Endometrial microvascular endothelial cells (primary cell): ENCODE data around the gene LRRC4B. TPM values are rescaled to one million over a fixed set of nuclear protein-coding genes. Genes with fewer than 3 reads are reported as not detected.
"Not testable (repeated sequence)": the region's sequence is repeated elsewhere in the genome, so short reads cannot be mapped to it uniquely, and the experiment has no call there.

Experiments used
- in situ Hi-C: cut with HindIII; loops from 2 replicates; pipeline ENCODE4 v1.10.0; 2017; ENCODE audit warnings: low sequenced_read_pairs, low pct_unique_long_range_greater_than_20kb; ENCODE audit errors: inconsistent ontology term
- total RNA-seq: library from RNA; depleted of rRNA; stranded (reverse); fragments of >200 nt; gene quantifications from one replicate; pipeline ENCODE4 v1.2.3, GENCODE V29; 2015; ENCODE audit errors: inconsistent ontology term

LRRC4B gene
- total RNA-seq, 1 donor from 2014 or later: not detected

DNA sequence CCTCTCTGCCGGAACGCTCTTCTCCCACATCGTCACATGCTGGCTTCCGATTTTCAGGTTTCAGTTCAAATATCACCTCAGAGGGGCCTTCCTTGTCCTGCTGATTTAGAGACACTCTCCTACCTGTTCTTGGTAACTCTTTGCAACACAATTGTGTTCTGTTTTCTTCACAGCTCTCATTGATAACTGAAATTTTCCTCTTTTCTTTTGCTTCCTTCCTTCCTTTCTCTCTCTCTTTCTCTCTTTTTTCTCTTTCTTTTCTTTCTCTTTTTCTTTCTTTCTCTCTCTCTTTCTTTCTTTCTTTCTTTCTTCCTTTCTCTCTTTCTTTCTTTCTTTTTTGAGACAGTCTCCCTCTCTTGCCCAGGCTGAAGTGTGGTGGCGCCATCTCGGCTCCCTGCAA, 12.0 kb upstream of the LRRC4B start:
- in situ Hi-C loops: no loop called here

DNA sequence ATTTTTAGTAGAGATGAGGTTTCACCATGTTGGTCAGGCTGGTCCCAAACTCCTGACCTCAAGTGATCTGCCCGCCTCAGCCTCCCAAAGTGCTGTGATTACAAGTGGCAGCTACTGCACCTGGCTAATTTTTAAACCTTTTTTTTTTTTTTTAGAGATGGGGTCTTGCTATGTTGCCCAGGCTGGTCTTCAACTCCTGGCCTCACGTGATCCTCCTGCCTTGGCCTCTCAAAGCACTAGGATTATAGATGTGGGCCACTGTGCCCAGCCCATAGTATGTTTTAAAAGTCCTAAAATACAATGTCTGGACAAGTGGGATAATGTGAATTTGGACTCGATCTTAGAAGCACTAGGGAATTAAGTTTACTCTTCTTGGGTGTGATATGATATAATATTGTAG, 8.5 kb upstream of the LRRC4B start:
- in situ Hi-C loops: not testable (repeated sequence)

DNA sequence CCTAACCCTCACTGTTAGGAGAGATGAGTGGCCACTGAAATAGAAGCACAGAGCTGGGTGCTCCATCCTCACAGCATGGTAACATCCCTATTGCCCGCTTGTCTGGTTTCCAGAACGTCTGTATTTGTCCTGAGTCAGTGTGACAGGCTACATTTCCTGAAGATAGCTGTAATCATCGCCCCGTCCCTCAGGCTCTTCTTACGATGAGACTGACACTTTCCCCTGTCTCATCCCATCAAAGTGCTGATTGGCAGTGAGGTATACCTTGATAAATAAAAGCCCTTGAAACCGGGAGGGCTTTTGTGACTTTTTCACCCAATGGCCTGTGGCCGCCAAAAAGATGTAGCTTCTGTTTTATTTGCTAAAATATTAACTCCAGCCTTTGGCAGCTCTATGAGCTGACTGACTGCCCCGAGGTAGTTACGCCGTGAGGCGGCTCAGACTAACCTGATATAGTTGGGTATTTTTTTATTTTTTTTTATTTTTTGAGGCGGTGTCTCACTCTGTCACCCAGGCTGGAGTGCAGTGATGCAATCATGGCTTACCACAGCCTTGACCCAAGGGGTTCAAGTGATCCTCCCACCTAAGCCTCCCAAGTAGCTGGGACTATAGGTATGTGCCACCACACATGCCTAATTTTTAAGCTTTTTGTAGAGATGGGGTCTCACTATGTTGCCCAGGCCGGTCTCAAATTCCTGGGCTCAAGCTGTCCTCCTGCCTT, 5.7 kb upstream of the LRRC4B start:
- in situ Hi-C loops: no loop called here

DNA sequence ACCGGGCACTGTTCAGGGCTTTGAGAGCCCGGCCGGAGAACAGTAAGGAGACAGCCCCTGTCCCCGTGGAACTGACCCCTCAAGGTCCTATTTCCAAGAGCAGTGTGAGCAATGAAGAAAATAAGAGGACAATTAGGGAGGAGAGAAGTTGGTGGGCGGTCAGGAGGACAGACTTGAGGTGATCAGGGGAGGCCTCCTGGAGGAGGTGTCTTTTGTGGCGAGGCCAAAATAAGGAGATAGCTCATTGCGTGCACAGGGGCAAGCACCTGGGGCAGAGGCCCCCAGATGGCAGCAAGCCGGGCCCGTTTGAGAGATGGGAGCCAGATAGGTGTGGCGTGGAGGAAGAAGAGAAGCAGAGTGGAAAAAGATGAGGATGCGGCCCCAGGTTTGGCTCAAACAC, 2.8 kb upstream of the LRRC4B start:
- in situ Hi-C loops: no loop called here

DNA sequence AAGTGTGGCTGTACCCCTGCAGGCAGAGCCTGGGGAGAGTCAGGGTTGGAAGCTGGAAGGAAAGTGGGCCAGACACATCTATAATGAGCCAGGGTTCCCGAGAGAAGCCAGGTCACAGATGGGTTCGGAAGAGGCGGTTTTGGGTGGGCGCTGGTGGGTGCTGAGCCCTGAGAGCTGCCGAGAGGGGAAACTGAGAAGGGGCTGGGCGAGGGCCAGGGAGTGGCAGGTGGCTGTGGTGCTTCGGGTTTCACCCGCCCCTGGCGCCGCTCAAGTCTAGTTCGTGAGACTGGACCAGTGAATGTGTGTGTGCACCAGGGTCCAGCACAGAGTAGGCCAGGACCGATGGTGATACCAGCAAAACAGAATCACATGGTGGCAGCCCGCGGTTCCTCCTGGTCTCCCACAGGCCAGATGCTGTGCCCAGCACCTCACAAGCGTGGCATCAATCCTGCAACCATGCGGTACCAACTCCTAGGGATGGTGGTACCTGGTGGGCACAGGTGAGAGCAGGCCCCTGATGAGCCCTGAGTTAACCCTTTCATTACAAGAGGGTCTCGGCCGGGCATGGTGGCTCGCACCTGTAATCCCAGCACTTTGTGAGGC, 1.8 kb upstream of the LRRC4B start:
- in situ Hi-C loops: no loop called here

DNA sequence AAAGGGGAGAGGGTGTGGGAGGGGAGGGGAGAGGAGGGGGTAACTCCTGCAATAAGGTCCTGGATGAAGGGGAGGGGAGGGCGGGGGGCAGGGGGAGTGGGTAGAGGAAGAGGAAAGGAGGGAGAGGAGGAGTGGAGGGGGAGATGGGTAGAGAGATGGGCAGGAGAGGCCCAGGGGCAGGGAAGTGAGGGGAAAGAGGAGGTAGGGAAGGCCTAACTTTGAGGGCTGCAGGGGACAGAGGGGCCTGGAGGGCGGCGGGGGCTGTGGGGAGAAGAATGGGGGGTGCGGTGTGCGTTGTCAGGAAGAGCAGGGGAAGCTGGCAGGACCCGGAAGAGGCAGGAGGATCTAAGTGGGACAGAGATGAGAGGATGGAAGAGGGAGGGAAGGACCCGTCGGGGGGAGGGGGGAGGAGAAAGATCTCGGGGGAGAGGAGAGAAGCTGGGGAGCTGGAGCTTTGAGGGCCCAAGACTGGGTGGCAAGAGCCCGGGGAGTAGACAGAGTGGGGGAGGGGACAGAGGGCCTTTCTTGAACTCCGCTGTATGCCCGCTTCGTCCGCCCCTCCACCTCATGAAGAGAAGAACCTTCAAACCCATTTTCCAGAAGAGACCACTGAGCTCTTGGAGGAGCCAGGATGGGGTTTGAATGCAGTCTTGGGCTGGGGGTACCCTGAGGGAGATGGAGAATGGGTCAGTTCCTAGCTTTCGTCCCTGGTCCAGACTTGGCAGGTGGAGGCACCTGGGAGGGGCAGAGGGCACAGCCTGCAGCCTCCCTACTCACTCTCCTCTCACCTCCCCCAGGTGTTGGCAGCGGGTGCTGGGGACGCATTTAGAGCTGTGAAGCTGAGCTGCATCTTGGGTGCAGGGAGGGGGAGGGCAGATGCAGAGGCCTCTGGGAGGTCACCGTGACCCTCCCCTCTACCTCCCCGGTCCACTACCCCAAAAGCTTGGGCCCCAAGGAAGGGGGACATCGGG, 778 bp upstream of the LRRC4B start:
- in situ Hi-C loops: no loop called here

DNA sequence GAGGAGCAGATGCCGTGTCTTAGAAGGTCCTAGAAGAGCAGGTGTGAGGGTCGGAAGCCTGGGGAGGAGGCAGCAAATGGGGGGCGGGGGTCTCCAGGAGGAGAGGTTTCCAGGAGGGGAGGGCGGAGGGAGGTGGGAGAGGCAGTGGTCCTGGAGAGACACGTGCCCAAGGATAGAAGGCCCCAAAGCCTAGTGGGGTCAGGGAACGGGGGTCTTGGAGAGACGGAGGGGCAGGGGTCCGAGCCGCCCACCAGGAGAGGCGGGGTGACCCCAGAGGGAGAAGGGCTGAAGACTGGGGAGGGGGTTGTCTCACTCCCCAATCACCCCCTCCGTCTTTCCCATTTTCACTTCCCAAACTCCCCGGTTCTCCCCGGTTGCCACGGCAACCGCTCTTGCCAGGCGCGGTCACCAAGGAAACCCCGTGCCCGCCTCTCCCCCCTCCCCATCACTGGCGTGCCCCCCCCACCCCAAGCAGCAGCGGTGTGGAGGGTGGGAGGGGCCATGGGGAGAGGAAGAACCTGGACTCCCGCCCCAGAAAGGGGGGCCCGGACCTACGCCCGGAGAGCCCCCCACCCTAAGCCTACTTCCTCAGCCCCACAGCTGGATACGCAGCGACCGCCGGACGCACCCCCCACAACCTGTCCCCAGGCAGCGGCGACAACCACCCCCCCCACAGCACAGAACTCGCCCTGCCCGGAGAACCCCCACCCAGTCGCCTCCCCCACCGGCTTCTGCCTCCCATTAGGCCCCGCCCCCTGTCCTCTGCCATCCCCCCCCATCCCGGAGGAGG, 988 bp downstream of the LRRC4B start:
- in situ Hi-C loops: no loop called here

DNA sequence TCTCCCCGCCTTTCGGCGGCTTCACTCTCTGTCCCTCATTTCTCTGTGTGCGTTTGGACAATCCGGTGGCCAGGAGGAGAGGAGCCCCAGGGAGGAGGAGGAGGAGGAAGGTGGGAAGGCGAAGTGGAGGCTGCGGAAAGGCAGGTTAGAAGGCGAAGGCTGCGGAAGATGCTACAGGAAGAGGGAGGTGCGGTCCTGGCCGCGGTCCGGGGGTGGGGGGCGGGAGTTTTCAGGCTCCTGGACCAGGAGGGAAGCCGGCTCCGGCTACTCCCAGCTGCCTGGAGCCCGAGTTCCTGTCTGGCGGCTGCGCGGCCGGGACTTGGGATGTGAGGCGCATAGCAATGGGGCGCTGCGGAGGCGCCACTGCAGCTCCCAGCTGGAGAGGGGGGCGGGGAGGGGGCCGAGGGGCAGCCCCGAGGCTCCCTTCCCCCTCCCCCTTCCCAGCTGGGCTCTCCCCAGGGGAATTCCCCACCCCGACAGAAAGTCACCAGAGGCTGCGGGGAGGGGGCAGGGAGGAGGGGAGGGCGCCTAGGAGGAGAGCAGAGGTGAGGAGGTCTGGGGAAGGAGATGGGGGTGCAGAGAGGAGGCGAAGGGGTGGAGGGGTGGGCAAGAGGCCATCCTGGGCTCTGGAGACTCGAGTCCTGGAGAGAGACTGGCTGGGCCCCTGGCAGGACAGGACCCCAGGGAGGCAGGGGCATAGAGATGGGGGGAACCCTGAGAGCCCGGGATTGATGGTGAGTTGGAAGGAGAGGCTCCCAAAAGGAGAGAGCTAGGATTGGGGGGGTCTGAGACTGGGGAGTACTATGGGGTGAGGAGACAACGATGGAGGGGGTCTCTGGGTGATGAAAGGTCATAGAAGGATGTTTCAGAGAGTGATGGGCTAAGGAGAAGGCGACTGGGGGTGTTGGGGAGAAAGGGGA, 2.0 kb downstream of the LRRC4B start:
- in situ Hi-C loops: no loop called here

DNA sequence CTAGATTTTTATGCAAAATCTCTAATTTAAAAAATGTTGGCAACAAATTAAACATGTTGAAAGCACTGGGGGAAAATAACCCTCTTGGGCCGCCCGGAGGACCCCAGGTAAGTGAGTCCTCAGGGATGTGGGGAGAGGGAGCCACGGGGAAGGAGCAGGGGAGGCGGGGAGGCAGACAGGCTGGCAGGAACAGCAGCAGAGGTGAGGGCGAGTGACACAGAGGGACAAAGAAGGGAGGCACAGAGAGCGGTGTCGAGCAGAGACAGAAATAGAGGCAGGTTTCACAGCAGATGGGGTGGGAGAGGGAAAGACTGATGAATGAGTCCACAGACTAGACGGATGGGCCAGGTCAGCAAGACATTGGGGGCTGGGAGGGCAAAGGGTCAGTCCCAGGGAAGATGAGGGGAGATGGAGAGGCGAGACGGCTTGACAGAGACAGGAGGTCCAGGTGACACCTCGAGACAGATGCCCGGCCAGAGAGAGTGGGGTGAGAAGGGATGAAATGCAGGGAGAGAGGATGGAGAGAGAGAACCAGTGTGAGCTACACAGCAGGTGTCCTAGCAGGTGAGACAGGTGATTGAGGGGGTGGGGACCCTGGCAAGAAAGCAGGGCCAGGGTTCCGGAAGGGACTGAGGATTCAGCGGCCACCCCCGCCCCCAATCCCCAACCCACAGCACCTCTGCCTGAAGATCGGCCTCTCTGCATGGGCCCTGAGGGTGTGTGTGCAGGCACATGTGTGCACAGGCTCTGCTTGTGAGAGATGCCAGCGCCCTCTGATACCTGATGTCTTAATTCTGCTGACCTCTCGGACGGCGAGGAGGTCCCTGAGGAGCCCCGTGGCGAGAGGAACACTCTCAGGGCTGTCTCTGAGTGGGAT, 3.8 kb downstream of the LRRC4B start:
- in situ Hi-C loops: no loop called here

DNA sequence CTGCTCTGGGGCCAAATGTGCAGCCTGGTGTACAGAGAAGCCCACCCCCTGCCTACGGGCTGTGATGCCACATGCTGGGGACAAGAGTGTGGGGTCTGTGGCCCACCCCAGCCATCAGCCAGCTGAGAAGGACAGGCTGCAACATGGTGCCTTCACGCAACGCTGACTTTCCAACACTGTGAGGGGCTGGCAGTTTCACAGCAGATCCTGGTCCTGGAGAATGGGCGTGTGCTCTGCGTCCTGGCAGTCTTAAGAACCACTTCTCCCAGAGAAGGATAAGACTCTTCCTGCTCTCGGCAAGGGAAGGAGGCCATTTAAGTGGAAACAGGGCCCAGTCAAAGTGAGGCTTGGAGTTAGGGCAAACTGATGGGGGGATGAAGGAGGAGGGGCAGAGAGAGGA, 4.6 kb downstream of the LRRC4B start:
- in situ Hi-C loops: no loop called here

DNA sequence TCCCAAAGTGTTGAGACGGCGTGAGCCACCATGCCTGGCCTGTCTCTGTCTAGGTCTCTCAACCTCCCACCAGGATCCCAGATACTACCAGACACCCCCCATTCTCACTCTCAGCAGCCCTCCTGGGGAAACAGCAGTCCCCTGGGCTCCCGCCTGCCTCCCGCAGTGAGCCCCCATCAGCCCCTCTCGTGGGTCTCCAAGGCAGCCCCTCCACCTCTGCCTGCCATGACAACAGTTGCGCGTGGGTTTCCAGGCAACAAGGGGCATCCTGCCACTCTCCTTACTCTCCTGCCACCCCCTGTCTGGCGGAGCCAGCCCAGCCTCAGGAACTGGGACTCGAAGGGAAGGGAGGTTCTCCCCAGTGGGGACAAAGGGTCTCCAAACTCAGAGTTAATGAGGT, 5.2 kb downstream of the LRRC4B start:
- in situ Hi-C loops: no loop called here

DNA sequence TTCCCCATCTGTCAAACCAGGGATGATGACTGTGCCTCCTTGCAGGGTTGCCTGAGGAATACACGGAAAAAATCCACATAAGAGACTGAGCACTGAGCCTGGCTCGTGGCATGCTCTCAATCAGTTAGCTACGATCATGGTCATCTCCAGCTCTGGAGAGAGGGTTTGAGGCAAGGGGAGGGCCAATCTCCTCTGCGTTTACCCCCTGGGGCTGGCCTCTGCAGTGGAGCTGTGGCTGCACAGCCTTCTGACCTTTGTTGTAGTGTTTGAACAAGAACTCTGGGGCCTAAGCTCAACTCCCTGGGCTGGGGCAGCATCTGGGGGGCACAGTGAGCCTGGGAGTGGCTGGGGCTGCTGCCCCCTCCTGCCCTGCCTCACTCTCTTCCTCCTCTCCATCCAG, 5.9 kb downstream of the LRRC4B start:
- in situ Hi-C loops: no loop called here

DNA sequence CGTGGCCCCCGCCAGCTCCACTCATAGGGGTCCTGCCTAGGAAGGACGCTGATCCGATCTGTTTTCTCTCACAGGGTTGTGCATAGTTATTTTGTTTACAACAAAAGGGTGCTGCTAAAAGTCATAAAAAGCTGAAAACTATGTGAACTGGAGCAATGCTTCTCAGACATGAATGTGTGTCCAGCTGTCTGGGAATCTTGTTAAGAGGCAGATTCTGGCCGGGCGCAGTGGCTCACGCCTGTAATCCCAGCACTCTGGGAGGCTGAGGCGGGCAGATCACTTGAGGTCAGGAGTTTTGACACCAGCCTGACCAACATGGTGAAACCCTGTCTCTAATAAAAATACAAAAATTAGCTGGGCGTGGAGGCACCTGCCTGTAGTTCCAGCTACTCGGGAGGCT, 8.6 kb downstream of the LRRC4B start:
- in situ Hi-C loops: no loop called here

DNA sequence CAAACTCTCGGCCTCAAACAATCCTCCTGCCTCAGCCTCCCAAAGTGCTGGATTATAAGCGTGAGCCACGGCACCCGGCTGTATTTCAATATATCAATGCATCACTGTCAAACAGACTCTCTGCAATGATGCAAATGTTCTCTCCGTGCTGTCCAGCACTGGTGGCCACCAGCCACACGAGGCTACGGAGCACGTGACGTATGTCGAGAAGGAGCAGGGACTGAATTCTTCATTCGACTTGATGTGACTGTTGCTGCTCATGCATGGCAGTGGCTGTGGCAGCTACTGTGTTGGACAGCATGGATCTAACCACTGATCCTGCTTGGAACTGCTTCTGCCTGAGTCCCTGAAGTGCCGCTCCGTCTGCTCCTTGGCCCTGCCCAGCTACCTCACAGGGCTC, 9.8 kb downstream of the LRRC4B start:
- in situ Hi-C loops: no loop called here

DNA sequence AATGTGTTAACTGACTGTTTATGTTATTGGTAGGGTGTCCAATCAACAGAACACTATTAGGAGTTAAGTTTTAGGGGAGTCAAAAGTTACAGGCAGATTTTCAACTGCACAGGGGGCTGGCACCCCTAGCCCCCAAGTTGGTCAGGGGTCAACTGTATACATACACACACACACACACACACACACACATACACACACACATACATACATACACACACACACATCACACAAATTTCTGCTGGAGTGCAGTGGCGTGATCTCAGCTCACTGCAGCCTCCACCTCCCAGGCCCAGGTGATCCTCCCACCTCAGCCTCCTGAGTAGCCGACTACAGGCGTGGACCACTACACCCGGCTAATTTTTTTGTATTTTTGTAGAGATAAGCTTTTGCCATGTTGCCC, 10.2 kb downstream of the LRRC4B start:
- in situ Hi-C loops: no loop called here

DNA sequence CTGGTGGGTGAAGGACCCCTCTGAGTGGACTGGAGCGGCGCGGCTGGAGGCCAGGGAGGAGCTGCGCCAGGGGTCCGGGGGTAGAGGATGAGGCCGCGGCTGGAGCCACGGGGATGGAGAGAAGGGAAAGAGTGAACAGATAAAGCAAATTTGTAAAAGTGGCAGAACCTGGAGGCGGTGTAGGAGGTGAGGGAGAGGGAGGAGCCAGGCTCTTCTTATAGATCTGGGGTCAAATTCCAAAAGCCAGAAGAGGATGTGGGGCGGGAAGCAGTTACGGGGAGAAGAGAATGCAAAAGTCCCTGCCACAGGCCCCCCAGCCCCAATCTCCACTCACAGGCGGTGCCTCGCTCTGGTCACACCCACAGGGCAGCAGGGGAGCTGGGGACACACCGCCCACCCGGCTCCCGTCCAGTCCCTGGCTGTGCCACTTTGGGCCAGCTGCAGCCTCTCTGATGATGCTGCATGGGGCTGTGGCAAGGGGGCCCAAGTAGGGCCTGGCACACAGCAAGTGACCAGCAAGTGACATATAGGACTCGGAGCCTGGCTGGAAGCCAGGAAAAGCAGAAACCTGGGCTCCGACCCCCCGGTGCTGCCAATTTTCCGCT, 11.1 kb downstream of the LRRC4B start:
- in situ Hi-C loops: no loop called here
